GM23338 (cell line): ENCODE data around the gene NRL. TPM values are rescaled to one million over a fixed set of nuclear protein-coding genes. Genes with fewer than 3 reads are reported as not detected.

Source experiments
- ATAC-seq: fragments of 200-7000 bp; cut with Tn5 transposase; 3 replicates; pipeline ENCODE4 v1.9.1; 2020
- DNase-seq: peaks from one replicate; pipeline ENCODE4 v3.0.0-alpha.2; 2015; ENCODE audit warnings: low spot score
- H2AFZ ChIP-seq: fragments of 200-600 bp; sonication (generic); 2 replicates; pipeline ENCODE4 v1.8.0; 2016; ENCODE audit warnings: antibody characterized with exemption, mild to moderate bottlenecking, moderate library complexity
- H3F3A ChIP-seq: fragments of 200-600 bp; sonication (generic); replicated peaks from 2 replicates; pipeline ENCODE4 v1.8.0; 2017; ENCODE audit warnings: antibody characterized with exemption, mixed run types, low read depth
- H3K27ac ChIP-seq: fragments of 200-600 bp; sonication (generic); 2 replicates; pipeline ENCODE4 v1.6.1; 2016; ENCODE audit warnings: low read depth
- H3K27me3 ChIP-seq: fragments of 200-600 bp; sonication (generic); 2 replicates; pipeline ENCODE4 v1.8.0; 2016; ENCODE audit warnings: mild to moderate bottlenecking, mixed run types, moderate library complexity; ENCODE audit not compliant: insufficient read depth
- H3K36me3 ChIP-seq: fragments of 200-600 bp; sonication (generic); 2 replicates; pipeline ENCODE4 v1.8.0; 2016; ENCODE audit warnings: mild to moderate bottlenecking; ENCODE audit not compliant: insufficient read depth
- H3K4me1 ChIP-seq: fragments of 200-600 bp; sonication (generic); 2 replicates; pipeline ENCODE4 v1.8.0; 2016; ENCODE audit warnings: mild to moderate bottlenecking, moderate library complexity; ENCODE audit not compliant: insufficient read depth
- H3K4me2 ChIP-seq: fragments of 200-600 bp; sonication (generic); 2 replicates; pipeline ENCODE4 v1.7.1; 2017; ENCODE audit warnings: mixed run types
- H3K4me3 ChIP-seq: fragments of 200-600 bp; sonication (generic); 2 replicates; pipeline ENCODE4 v1.6.1; 2016; ENCODE audit warnings: mixed run types
- H3K79me2 ChIP-seq: fragments of 200-600 bp; sonication (generic); replicated peaks from 2 replicates; pipeline ENCODE4 v1.8.0; 2017; ENCODE audit warnings: mild to moderate bottlenecking; ENCODE audit not compliant: insufficient read depth
- H3K9me2 ChIP-seq: fragments of 200-600 bp; sonication (generic); 2 replicates; pipeline ENCODE4 v1.8.0; 2017; ENCODE audit not compliant: insufficient read depth
- H4K20me1 ChIP-seq: fragments of 200-600 bp; sonication (generic); replicated peaks from 2 replicates; pipeline ENCODE4 v1.8.0; 2017; ENCODE audit warnings: mild to moderate bottlenecking; ENCODE audit not compliant: insufficient read depth
- H3K27ac Mint-ChIP-seq: 2 replicates; pipeline ENCODE4 v1.8.0; 2020; ENCODE audit warnings: inconsistent platforms, mild to moderate bottlenecking, moderate library complexity, mixed read lengths
- H3K27me3 Mint-ChIP-seq: 3 replicates; pipeline ENCODE4 v1.8.0; 2022; ENCODE audit warnings: low read depth, mild to moderate bottlenecking, moderate library complexity, mixed read lengths, inconsistent platforms; ENCODE audit not compliant: insufficient read depth, poor library complexity
- H3K36me3 Mint-ChIP-seq: 3 replicates; pipeline ENCODE4 v1.8.0; 2021; ENCODE audit warnings: low read depth, mild to moderate bottlenecking, inconsistent platforms, moderate library complexity, mixed read lengths
- H3K4me1 Mint-ChIP-seq: 3 replicates; pipeline ENCODE4 v1.8.0; 2020; ENCODE audit warnings: mild to moderate bottlenecking, inconsistent platforms, mixed read lengths
- H3K4me3 Mint-ChIP-seq: 3 replicates; pipeline ENCODE4 v1.8.0; 2021; ENCODE audit warnings: moderate library complexity, mild to moderate bottlenecking, inconsistent platforms, mixed read lengths
- H3K9me3 Mint-ChIP-seq: 3 replicates; pipeline ENCODE4 v1.8.0; 2020; ENCODE audit warnings: moderate library complexity, mild to moderate bottlenecking, inconsistent platforms, mixed read lengths
- CTCF ChIP-seq, 2 experiments: fragments of 200-600 bp in 1 of 2; sonication (generic) in 1 of 2; conservative IDR thresholded peaks; 2 replicates each; pipeline versions ENCODE4 v1.5.1 to v1.6.1; 2016 to 2017; ENCODE audit warnings: antibody characterized with exemption in 2 of 2, low read depth in 2 of 2, mild to moderate bottlenecking in 2 of 2, moderate library complexity in 1 of 2
- ETS1 ChIP-seq: IDR thresholded peaks from 2 replicates; pipeline ENCODE4 v1.6.1; 2016; ENCODE audit warnings: antibody characterized with exemption
- JUNB ChIP-seq: IDR thresholded peaks from one replicate; pipeline ENCODE4 v1.6.1; 2016; ENCODE audit warnings: antibody characterized with exemption; ENCODE audit not compliant: unreplicated experiment
- NANOG ChIP-seq: IDR thresholded peaks from 2 replicates; pipeline ENCODE4 v1.6.1; 2016; ENCODE audit warnings: antibody characterized with exemption, borderline replicate concordance
- POLR2AphosphoS5 ChIP-seq: IDR thresholded peaks from 2 replicates; pipeline ENCODE4 v1.6.1; 2016; ENCODE audit warnings: antibody characterized with exemption, low read depth
- REST ChIP-seq: IDR thresholded peaks from one replicate; pipeline ENCODE4 v1.6.1; 2018; ENCODE audit warnings: antibody characterized with exemption; ENCODE audit not compliant: unreplicated experiment
- ZNF331 ChIP-seq: fragments of 250-450 bp; sonication (Bioruptor Pico); IDR thresholded peaks from 2 replicates; pipeline ENCODE4 v1.5.0; 2020; ENCODE audit warnings: low read depth, mild to moderate bottlenecking, moderate library complexity
- polyA plus RNA-seq: library from polyadenylated mRNA; unstranded; fragments of >200 nt; fragmentation: Nextera tagmentation; extraction: Ambion mirVana; gene quantifications from 2 replicates; pipeline ENCODE4 v1.2.1, GENCODE V29; 2016
- total RNA-seq: library from RNA; depleted of rRNA; stranded (reverse); fragments of >200 nt; shearing (Covaris generic); gene quantifications from 2 replicates; pipeline ENCODE4 v1.2.3, GENCODE V29; 2014

Gene NRL
- total and polyA plus RNA-seq, 2 experiments from 2014 or later: 1.8 to 2.2 TPM

GRCh38 chr14:24096545-24097181 is 18.1 kb downstream of the NRL start (continued):
- TF ChIP-seq ETS1: no peak
- TF ChIP-seq ZNF331 (CRISPR knock-in tag): no peak

- ATAC-seq (peak; percentile 46), DNase-seq (peak; percentile 80)
- Mint-ChIP-seq H3K36me3 (peaks cover 63% of the 10 kb centered on the region), H3K9me3 (peaks cover 3% of the 10 kb centered on the region; the same call in 2 of the 3 replicates), H3K27ac (peak overlapping the region; percentile 96), H3K27me3 (peaks cover 24% of the 10 kb centered on the region), H3K4me3 (peak overlapping the region; percentile 100), H3K4me1 (peaks cover 29% of the 10 kb centered on the region)
- H3K4me2 ChIP-seq: peak overlapping the region; percentile 100
- H3K79me2 ChIP-seq: peaks cover 22% of the 10 kb centered on the region
- no peaks in the 10 kb centered on the region for H3K27me3 ChIP-seq
- H3K36me3 ChIP-seq: peaks cover 4% of the 10 kb centered on the region
- TF ChIP-seq JUNB (no peak), POLR2AphosphoS5 (peak; percentile 90)
- peaks cover 18% of the 10 kb centered on the region for H3K4me1 ChIP-seq
- peaks cover 5% of the 10 kb centered on the region; the same call in 1 of the 2 replicates for H4K20me1 ChIP-seq
- peaks cover 15% of the 10 kb centered on the region for H3F3A ChIP-seq
- H3K27ac ChIP-seq: peak overlapping the region; percentile 97
- H3K4me3 ChIP-seq: peak overlapping the region; percentile 100
- H2AFZ ChIP-seq: no peak overlapping the region
- H3K9me2 ChIP-seq: peaks cover 8% of the 10 kb centered on the region
These were observed 19.3 kb downstream of the NRL start for GRCh38 chr14:24095271-24096068.

- Histone ChIP-seq H3K9me2 (peaks cover 8% of the 10 kb centered on the region), H3K4me1 (peaks cover 18% of the 10 kb centered on the region), H3K4me3 (peak overlapping the region; percentile 100), H3K79me2 (peaks cover 22% of the 10 kb centered on the region), H3K4me2 (peak overlapping the region; percentile 100), H4K20me1 (peaks cover 5% of the 10 kb centered on the region; the same call in 1 of the 2 replicates), H3K36me3 (no peaks in the 10 kb centered on the region), H3F3A (peaks cover 15% of the 10 kb centered on the region), H3K27me3 (no peaks in the 10 kb centered on the region), H3K27ac (peak overlapping the region; percentile 97), H2AFZ (0 out of 2 replicates have a peak overlapping the region, but pooled peaks have one; percentile 23)
- peak; percentile 0 for ATAC-seq
- Mint-ChIP-seq H3K4me3 (peak overlapping the region; percentile 100), H3K9me3 (peaks cover 3% of the 10 kb centered on the region; the same call in 2 of the 3 replicates), H3K27me3 (peaks cover 24% of the 10 kb centered on the region), H3K4me1 (peaks cover 33% of the 10 kb centered on the region), H3K27ac (peak overlapping the region; percentile 96), H3K36me3 (peaks cover 57% of the 10 kb centered on the region)
- peak; percentile 30 for DNase-seq
- TF ChIP-seq CTCF (conservative IDR thresholded peaks at IDR 0.05; ENCODE audit: low read depth in 2 of 2) (no peak), REST (no peak), NANOG (no peak), POLR2AphosphoS5 (no peak)
These were observed 19.9 kb downstream of the NRL start for GRCh38 chr14:24094841-24095270.
